Heart right ventricle (tissue), 16 donors: ENCODE measurements around the gene ATG4D. TPM values are rescaled to one million over a fixed set of nuclear protein-coding genes. Genes with fewer than 3 reads are reported as not detected.
"Not testable (repeated sequence)": the region's sequence is repeated elsewhere in the genome, so short reads cannot be mapped to it uniquely, and the experiment has no call there.

ENCODE experiments used
- ATAC-seq, 8 donors: fragments of 200-7000 bp; cut with Tn5 transposase; one replicate each; pipeline ENCODE4 v1.9.1; 2020; ENCODE audit warnings: mild to moderate bottlenecking in 8 of 8, moderate library complexity in 8 of 8, moderate number of reproducible peaks in 1 of 8
- DNase-seq, 2 donors: peaks; one replicate each; pipeline ENCODE4 v3.0.0-alpha.2; 2020
- H3K27ac ChIP-seq, 10 donors: fragments of 200-600 bp; sonication (generic) in 2 of 10; one replicate each; pipeline versions ENCODE4 v1.5.0 to v1.8.0; 2020 to 2022; ENCODE audit warnings: mild to moderate bottlenecking in 3 of 10
- H3K27me3 ChIP-seq, 7 donors: fragments of 200-600 bp; one replicate each; pipeline ENCODE4 v1.8.0; 2021 to 2022; ENCODE audit warnings: mild to moderate bottlenecking in 2 of 7
- H3K36me3 ChIP-seq, 9 donors: fragments of 200-600 bp; sonication (generic) in 1 of 9; one replicate each; pipeline versions ENCODE4 v1.5.0 to v1.8.0; 2020 to 2022; ENCODE audit warnings: mild to moderate bottlenecking in 2 of 9
- H3K4me1 ChIP-seq, 9 donors: fragments of 200-600 bp; sonication (generic) in 1 of 9; one replicate each; pipeline versions ENCODE4 v1.5.0 to v1.8.0; 2020 to 2022; ENCODE audit warnings: mild to moderate bottlenecking in 4 of 9
- H3K4me3 ChIP-seq, 10 donors: fragments of 200-600 bp; sonication (generic) in 2 of 10; one replicate each; pipeline versions ENCODE4 v1.5.0 to v1.8.0; 2020 to 2022; ENCODE audit warnings: mild to moderate bottlenecking in 7 of 10, moderate library complexity in 2 of 10
- H3K9me3 ChIP-seq, 11 donors: fragments of 200-600 bp in 10 of 11; sonication (generic) in 2 of 11; one replicate each; pipeline versions ENCODE4 v1.5.0 to v1.8.0; 2013 to 2022; ENCODE audit warnings: mild to moderate bottlenecking in 2 of 11, control low read depth in 1 of 11, moderate library complexity in 1 of 11
- WGBS, 2 donors: extraction: QIAGEN DNeasy Blood & Tissue Kit; methylation state at CpG; one replicate each; pipeline ENCODE4 v1.1.7; 2013; ENCODE audit warnings: inconsistent platforms in 1 of 2; 5-methylcytosine and 5-hydroxymethylcytosine counted together
- intact Hi-C, 10 donors: fragments of 100-400 bp; cut with DNase I; formaldehyde crosslinking; loops; one replicate each; pipeline versions ENCODE4 v1.11.1 to v1.14.2; 2022
- polyA plus RNA-seq, 2 donors: library from polyadenylated mRNA; stranded (reverse); fragments of 200-250 nt; gene quantifications; one replicate each; pipeline ENCODE4 v1.2.3, GENCODE V29; 2013
- total RNA-seq, 10 donors: library from RNA; stranded (reverse); fragmentation: NEBNext Ultra II Directional in 3 of 10; extraction: Animal tissue kit (Norgen Biotek cat#: 25700) in 3 of 10; gene quantifications; one replicate each; pipeline versions ENCODE4 v1.2.1 to v1.2.4, GENCODE V29; 2021 to 2023
- TF ChIP-seq, protein P1 (sequence below), 9 donors: fragments of 200-600 bp; sonication (generic) in 2 of 9; IDR thresholded peaks; one replicate each; pipeline versions ENCODE4 v1.5.0 to v1.8.0; 2021 to 2022; ENCODE audit warnings: antibody characterized with exemption in 9 of 9, mild to moderate bottlenecking in 5 of 9, moderate library complexity in 1 of 9
- donor health status: Arrhythmogenic right ventricular cardiomyopathy.
- donor health status: ischemic (EF 13 %, LVEDD 7.1; RV severe dilation, severe dysfunction).
- donor health status: healthy with polysubstance abuse.
- donor health status: DM: no; HTN: yes; CAD: no.
- donor health status: DM: no; HTN: no; CAD: no.
- donor health status: ischemic (EF 25% LVEDD 6.9; RV normal size, moderate dysfunction).
- donor health status: ischemic (EF 25% LVEDD 5.7; RV mildly dilated, moderate dysfunction).
- donor health status: healthy.
- donor health status: DM: yes; HTN: yes; CAD: no.
- donor health status: Ischemic cardiomyopathy.
- donor health status: ischemic (EF 35%, LVEDD 5.7; RV mildly dilated, moderate dysfunction).
- donor health status: nonischemic (EF 11% LVEDD 7.7; RV severe dilation, severe dysfunction).
- donor health status: DM: yes; HTN: yes; CAD: no.
- donor health status: PGD.
- donor health status: ischemic (EF 29% LVEDD 5.4; RV normal size, mild dysfunction).
- donor health status: nonischemic (EF 23%, LVEDD 6.1; RV moderate dilation, normal function).

ATG4D gene
- total and polyA plus RNA-seq, 12 donors: 47.6 to 66.2 (median 57.3) TPM

DNA sequence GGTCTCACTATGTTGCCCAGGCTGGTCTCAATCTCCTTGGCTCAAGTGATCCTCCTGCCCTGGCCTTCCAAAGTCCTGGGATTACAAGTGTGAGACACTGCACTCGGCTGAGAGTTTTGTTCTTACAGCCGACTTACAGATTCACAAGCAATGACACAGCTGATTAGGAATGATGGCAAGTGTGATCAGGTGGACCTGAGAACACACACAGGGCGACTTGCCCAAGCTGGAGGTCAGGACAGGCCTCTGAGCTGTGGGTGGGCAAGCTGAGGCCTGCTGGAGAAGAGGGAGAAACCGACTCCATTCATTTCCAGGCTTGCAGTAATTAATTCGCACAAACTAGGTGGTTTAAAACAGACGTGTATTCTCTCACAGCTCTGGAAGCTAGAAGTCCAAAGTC is 8.1 kb upstream of the ATG4D start:
- Histone ChIP-seq H3K4me3 (no peak overlapping the region), H3K36me3 (no peaks in the 10 kb centered on the region), H3K9me3 (no peaks in the 10 kb centered on the region), H3K4me1 (peaks cover 0 to 10% (median 0%) of the 10 kb centered on the region in 9 donors), H3K27ac (no peak overlapping the region), H3K27me3 (peaks cover 0 to 9% (median 0%) of the 10 kb centered on the region in 7 donors)
- DNase-seq (no peak), ATAC-seq (no peak)
- WGBS, 2 donors: 80 to 81% methylated on average over 6 of the region's 6 CpGs
- TF ChIP-seq, protein P1, sequence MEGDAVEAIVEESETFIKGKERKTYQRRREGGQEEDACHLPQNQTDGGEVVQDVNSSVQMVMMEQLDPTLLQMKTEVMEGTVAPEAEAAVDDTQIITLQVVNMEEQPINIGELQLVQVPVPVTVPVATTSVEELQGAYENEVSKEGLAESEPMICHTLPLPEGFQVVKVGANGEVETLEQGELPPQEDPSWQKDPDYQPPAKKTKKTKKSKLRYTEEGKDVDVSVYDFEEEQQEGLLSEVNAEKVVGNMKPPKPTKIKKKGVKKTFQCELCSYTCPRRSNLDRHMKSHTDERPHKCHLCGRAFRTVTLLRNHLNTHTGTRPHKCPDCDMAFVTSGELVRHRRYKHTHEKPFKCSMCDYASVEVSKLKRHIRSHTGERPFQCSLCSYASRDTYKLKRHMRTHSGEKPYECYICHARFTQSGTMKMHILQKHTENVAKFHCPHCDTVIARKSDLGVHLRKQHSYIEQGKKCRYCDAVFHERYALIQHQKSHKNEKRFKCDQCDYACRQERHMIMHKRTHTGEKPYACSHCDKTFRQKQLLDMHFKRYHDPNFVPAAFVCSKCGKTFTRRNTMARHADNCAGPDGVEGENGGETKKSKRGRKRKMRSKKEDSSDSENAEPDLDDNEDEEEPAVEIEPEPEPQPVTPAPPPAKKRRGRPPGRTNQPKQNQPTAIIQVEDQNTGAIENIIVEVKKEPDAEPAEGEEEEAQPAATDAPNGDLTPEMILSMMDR (IDR thresholded peaks at IDR 0.05): no peak
- intact Hi-C loops: no loop called here

DNA sequence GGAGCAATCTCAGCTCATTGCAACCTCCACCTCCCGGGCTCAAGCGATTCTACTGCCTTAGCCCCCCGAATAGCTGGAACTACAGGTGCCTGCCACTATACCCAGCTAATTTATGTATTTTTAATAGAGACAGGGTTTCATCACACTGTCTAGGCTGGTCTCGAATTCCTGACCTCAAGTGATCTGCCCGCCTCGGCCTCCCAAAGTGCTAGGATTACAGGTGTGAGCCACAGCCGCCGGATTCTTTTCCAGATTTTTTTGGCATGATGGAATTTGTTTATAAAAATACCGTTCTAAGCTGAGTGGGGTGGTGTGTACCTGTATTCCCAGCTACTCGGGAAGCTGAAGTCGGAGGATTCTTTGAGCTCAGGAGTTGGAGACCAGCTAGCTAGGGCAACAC is 6.0 kb upstream of the ATG4D start:
- WGBS, 2 donors: 81 to 82% methylated on average over 11 of the region's 11 CpGs
- DNase-seq (no peak), ATAC-seq (no peak)
- intact Hi-C loops: no loop called here
- H3K27ac ChIP-seq: no peak overlapping the region
- H3K27me3 ChIP-seq: peaks cover 0 to 9% (median 0%) of the 10 kb centered on the region in 7 donors
- H3K4me1 ChIP-seq: peaks cover 0 to 10% (median 0%) of the 10 kb centered on the region in 9 donors
- TF ChIP-seq, protein P1 (IDR thresholded peaks at IDR 0.05): no peak
- no peaks in the 10 kb centered on the region for H3K9me3 ChIP-seq
- no peaks in the 10 kb centered on the region for H3K36me3 ChIP-seq
- no peak overlapping the region for H3K4me3 ChIP-seq

DNA sequence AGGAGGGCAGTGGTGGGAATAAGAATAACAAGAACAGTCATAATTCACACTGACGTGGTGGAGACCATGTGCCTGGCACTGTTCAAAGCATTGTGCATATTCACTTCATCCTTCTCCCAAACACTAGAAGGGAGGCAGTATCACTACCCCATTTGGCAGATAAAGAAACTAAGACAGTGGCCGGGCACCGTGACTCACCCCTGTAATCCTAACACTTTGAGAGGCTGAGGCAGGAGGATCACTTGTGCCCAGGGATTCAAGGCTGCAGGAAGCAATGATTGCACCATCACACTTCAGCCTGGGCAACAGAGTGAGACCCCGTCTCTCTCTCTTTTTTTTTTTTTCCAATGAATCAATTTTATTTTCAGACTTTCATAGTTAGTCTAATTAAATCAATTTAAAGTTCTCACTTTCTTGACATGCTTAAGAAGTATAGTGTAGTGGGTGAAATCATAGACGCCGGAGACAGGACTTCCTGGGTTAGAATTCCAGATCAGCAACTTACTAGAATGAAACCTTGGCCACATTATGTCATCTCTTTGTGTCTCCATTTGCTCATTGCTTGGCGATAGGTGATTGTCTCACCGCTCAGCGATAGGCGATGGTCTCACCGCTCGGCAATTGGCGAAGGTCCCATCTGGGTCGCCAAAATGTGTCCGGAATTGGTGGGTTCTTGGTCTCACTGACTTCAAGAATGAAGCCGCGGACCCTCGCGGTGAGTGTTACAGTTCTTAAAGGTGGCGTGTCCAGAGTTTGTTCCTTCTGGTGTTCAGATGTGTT is 5.3 kb upstream of the ATG4D start:
- intact Hi-C loops: no loop called here
- H3K36me3 ChIP-seq: no peaks in the 10 kb centered on the region
- DNase-seq (no peak), ATAC-seq (no peak)
- peaks cover 0 to 14% (median 4%) of the 10 kb centered on the region in 9 donors for H3K4me1 ChIP-seq
- no peak overlapping the region for H3K27ac ChIP-seq
- H3K27me3 ChIP-seq: peaks cover 0 to 9% (median 0%) of the 10 kb centered on the region in 7 donors
- TF ChIP-seq, protein P1 (IDR thresholded peaks at IDR 0.05): no peak
- no peaks in the 10 kb centered on the region for H3K9me3 ChIP-seq
- no peak overlapping the region for H3K4me3 ChIP-seq
- 77 to 81% methylated on average over 20 of the region's 20 CpGs for WGBS, 2 donors

DNA sequence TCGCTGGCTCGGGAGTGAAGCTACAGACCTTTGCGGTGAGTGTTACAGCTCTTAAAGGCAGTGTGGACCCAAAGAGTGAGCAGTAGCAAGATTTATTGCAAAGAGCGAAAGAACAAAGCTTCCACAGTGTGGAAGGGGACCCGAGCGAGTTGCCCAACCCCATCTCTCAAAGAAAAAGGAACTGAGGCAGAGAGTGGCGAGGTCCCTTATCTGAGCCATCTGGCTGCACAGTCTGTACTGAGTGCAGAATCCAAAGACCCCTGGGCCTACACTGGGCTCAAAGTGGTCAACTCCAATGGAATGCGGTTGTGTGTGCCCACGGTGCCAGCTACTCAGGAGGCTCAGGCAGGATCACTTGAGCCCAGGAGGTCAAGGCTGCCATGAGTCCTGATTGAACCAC is 4.7 kb upstream of the ATG4D start:
- DNase-seq, intact Hi-C loops, H3K4me3 ChIP-seq, H3K27me3 ChIP-seq, H3K9me3 ChIP-seq, H3K36me3 ChIP-seq, ATAC-seq, H3K27ac ChIP-seq: not testable (repeated sequence)
- 79 to 85% methylated on average over 9 of the region's 9 CpGs for WGBS, 2 donors
- peaks cover 0 to 15% (median 6%) of the 10 kb centered on the region in 9 donors for H3K4me1 ChIP-seq

DNA sequence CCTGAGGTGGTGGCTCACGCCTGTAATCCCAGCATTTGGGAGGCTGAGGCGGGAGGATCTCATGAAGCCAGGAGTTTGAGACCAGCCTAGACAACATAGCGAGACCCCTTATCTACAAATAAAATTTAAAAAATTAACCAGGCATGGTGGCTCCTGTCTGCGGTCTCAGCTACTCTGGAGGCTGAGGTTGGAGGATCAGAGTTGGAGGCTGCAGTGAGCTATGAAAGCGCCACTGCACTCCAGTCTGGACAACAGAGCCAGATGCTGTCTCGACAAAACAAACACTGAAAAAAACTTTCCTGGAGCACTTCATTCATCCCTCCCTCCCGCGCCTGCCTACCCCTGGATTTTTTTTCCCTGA is 665 bp upstream of the ATG4D start:
- H3K27me3 ChIP-seq: peaks cover 0 to 7% (median 0%) of the 10 kb centered on the region in 7 donors
- TF ChIP-seq, protein P1 (IDR thresholded peaks at IDR 0.05): no peak
- no peaks in the 10 kb centered on the region for H3K9me3 ChIP-seq
- 61 to 64% methylated on average over 8 of the region's 8 CpGs for WGBS, 2 donors
- peaks cover 0 to 27% (median 8%) of the 10 kb centered on the region in 9 donors for H3K36me3 ChIP-seq
- ATAC-seq (no peak), DNase-seq (no peak)
- intact Hi-C loops: loop anchor here in 2 of 10 donors (5.0 kb wide), 2 partner anchors 36 to 41 kb away; partner anchors contain the start of gene KEAP1 (in 1 of the 2)
- peak overlapping the region in 6 of 10 donors; percentile 87 to 99 (median 95) for H3K27ac ChIP-seq
- H3K4me1 ChIP-seq: peaks cover 6 to 33% (median 17%) of the 10 kb centered on the region in 9 donors
- H3K4me3 ChIP-seq: peak overlapping the region; percentile 75 to 99 (median 94)
